ENCODE measurements around the gene CECR2.

The CECR2 gene

DNA sequence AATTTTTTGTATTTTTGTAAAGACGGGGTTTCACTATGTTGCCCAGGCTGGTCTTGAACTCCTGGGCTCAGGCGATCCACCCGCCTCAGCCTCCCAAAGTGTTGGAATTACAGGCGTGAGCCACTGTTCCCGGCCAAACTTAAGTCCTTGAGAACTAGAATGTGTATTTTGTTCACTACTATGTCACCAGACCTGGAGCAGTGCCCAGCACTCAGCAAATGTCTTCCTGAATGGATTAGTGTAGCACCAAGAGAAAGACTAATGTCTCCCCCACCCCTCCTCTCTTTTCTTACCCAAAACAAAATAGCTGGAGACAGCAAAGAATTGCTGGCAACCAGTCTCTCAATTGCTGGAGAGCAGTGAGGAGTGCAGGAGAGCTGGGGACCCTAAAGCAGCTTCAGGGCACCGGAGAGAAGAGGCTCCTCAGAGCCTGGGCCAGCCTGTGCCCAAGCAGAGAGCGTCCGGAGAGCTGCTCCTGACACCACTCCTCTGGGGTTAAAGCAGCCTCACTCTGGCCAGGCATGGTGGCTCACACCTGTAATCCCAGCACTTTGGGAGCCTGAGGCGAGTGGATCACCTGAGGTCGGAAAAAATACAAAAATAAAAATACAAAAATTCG is 209.0 kb downstream of the CECR2 start:
- no peak for DNase-seq

DNA sequence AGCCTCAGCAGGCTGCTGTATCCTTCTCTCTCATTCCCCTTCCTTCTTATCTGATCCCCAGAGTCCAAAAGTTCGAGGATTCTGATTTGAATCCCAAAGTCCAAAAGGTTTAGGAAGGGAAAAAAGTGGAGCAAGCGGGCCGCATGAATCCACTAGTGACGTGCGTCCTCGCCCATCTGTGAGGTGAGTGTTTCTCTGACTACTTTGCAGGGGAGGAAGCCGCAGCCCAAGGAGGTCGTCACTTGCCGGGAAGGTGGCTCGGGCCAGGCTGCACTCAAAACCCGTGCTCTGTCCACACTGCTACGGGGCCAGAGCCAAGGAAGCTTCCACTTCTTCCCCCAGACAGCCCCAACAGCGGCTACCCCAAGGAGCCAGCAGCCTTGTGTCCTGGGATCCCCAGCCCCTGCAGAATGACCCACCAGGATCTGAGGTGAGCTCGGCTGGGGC is 210.3 kb downstream of the CECR2 start:
- no peak for DNase-seq

DNA sequence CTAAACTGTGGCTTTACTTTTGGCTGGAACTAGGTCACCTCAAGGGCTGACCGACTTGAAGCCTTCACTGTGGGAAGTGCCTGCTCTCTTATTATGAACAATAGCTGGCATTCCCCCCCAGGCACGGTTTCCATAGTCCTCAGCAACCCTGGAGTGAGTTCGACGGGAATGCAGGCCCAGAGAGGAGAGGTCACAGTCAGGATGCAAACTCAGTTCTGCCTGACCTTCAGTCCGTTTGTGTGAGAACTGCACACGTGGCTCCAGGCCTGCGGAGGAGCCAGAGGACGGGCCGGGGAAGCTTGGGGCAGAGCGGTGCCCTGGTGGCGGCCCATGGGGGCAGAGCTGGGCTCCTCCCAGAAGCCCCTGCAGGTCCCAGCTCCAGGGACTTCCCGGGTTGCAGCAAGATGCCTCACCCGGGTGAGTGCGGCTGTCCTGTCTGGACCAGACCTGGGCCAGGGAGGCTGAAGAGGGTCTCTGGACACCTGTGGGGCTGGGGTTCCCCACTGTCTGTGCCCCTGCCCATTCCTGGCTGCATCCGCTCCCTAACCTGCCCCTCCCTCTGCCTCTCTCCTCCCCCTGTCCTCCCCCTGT is 211.3 kb downstream of the CECR2 start:
- DNase-seq: no peak

DNA sequence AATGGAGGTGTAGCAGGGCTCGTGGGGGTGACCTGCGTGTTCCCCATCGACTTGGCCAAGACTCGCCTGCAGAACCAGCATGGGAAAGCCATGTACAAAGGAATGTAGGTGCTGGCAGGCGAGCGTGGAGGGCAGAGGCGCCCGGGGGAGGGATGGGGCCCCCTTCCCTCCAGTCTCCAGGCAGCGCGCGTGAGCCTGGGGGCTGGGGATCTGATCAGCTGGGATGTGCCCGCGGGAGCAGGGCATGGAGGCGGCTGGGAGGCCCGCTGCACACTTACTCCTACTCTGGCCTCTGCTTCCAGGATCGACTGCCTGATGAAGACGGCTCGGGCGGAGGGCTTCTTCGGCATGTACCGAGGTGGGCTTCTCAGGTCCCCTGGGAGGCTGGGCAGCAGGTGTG is 211.8 kb downstream of the CECR2 start:
- DNase-seq: no peak

DNA sequence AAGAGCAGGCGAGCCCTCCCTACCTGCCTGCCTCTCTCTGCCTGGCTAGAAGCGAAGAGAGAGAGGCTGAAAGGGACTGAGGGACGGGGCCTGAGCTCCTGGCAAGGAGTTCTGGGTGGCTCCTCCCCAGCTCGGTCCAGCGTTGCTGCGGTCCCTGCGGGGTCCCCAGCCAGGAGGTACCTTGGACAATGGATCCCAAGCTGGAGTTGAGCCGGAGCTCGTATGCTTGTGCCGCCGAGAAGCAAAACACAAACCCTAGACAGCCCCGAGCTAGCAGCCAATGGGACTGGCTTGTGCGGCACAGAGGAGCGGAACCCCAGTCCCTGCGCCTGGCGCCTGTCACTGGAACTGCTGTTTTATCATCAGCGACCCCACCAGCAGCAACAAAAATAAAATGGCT is 212.4 kb downstream of the CECR2 start:
- no peak for DNase-seq

DNA sequence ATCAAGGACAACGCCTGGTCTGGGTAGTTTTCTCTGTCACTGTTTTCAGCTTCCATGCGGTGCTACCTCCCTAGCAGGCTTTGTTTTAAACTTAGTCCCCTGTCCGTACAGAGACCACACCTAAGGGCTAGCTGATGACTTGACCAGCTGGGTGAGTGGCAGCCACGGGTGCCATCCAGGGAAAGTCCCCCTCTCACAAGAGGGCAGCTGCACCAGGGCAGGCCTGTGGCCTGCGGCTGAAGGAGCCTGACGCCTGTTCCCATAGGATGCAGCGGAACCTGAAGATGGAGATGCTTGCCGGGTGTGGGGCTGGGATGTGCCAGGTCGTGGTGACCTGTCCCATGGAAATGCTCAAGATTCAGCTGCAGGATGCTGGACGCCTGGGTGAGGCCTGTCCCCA is 213.9 kb downstream of the CECR2 start:
- DNase-seq: no peak

DNA sequence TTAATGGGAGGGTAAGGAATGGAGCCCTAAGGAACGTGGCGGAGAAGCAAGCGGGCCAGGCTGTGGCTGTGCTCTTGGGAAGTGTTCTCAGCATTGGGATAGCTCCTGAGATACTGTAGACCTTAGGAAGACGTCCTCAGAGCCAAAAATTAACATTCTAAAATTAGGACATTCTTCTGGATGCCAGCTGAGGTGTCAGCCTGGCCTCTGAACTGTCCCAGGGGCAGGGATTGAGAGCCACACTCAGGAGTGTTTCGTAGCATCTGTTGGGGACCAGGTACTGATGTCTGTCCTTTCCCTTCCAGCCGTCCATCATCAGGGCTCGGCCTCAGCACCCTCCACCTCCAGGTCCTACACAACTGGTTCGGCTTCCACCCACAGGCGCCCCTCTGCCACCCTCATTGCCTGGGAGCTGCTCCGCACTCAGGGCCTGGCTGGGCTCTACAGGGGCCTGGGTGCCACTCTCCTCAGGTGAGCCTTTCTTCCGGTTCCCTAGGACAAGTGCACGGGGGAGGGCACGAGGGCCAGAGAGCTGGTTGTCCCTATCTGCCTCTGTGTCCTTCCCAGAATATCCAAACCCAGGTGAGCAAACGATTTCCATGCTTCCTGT is 217.7 kb downstream of the CECR2 start:
- DNase-seq: no peak

DNA sequence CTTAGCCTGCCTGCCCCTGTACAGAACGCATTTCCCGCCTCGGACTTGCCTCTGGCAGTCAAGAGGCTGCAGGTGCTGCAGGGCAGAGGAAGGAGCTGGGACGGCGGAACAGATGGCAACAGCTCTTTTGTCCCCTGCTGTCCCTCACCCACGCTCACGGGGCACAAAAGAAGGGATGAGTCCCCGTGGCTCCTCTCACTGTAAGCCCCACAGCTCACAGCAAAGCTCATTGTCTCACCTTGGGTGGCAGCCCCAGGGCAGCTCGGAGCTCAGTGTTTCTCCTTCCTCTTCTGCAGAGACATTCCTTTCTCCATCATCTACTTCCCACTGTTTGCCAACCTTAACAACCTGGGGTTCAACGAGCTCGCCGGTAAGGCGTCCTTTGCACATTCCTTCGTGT is 218.4 kb downstream of the CECR2 start:
- no peak for DNase-seq

DNA sequence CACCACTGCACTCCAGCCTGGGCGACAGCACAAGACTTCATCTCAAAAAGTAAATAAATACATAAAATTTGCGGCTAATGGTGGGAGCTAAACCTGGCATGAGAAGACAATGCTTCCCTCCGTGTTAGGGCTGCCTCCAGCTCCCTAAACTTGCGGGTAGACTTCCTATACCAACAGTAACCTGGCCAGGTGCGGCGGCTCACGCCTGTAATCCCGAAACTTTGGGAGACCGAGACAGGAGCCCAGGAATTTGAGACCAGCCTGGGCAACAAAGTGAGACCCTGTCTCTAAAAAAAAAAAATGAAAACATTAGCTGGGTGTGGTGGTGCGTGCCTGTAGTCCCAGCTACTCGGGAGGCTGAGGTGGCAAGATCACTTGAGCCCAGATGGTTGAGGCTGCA is 219.3 kb downstream of the CECR2 start:
- DNase-seq: no peak

DNA sequence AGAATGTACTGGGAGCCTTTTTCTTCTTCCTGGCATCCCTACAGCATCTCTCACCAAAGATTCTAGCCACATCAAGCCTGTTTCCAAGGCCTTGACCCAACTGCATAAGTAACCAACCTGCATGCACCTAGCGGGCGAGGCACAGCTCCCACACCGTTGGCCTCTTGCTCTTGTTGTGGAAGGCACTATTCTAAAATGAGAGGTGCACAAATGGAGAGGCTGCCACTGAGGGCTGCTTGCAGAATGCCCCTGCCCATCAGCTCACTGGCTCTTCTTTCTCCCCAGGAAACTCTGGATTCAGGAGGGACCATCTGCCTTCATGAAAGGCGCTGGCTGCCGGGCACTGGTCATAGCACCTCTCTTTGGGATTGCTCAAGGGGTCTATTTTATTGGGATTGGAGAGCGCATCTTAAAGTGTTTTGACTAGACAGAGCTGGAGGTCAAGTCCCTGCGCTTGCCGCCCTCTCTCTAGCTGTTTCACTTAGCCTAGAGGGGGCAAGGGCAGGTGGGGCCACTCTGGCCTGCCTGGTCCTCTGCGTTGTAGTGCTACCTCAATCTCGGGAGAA is 220.6 kb downstream of the CECR2 start:
- no peak for DNase-seq

DNA sequence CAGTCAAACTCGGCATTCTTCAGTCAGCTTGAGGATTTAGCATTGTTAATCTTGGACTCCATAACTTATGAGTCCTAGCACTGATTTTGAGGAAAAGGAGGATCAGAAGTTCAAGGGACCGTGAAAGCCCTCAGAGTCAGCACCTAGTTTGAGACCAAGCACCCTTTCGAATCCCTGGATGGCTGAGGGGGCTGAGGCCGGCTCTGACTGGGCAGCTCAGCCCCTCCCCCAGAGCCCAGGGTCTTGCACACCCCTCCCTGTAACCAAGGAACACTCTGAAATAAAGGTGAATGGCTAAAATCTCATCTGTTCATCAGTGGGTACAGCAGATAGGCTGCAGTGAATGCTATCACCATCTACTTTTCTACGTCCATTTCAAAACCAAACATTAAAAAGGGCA is 221.3 kb downstream of the CECR2 start:
- no peak for DNase-seq

DNA sequence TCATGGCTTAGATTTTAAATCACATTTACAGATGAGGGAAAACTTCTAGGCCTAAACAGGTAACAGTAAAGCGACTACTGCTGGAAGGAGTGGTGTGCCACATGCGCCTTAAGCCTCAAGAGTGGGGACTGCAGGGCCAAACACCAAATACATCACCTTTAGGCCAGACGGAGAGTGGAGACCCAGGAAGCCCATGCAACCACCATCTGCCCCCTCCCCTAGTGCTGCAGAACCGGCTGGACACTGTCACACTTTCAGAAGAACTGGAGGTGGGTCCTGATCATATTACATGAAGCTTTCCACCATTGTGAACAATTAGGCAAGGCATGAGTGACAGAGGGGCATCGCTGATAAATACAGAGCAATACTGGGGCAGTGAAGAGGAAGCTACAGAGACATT is 222.9 kb downstream of the CECR2 start:
- no peak for DNase-seq

DNA sequence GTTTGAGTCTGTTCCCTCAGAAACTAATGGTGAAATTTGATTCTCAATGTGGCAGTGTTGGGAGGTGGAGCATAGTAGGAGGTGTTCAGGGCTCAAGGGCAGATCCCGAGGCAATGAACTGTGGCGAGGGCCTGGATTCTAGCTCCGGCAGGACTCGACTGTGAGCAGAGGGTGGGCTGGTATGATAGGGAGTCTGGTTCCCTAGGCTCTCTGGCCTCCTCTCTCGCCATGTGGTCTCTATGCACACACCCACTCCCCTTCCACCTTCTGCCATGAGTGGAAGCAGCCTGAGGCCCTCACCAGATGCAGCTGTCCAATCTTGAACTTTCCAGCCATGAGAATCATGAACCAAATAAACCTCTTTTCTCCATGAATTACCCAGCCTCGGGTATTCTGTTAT is 227.0 kb downstream of the CECR2 start:
- DNase-seq: no peak

DNA sequence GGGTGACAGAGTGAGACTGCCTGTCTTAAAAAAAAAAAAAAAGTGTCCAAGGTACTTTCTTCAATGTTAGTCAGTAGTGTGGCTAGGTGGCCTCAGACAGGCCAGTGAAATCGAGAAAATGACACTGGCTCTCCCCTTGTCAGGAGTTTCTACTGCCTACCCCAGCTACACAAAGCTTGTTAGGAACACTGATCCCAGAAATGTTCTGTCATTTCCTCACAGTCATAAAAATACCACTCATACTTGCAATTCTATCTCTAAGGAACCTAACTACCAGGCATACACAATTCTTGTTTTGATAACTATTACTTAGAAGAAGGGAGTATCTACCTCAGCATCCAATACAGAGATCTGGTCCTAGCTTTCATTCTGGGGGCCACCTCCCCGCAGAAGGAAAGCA is 228.0 kb downstream of the CECR2 start:
- DNase-seq: no peak

DNA sequence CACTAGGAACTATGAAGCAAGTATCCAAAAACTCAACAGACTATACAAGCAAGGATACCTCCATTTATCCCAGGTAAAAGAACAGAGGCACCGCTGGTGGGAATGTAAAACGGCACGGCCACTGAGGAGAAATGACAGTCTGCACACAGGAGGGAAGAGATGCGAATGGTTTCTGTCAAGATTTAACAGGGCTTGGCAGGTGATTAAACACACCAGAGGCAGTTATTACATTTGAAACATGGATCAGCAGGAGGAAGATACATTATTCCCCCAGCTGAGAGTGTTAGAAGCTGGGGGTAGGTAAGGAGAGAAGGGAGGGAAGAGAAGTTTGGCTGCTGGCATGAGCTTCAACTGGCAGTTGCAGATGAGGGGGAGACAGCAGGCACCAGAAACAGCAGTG is 229.1 kb downstream of the CECR2 start:
- DNase-seq: no peak

DNA sequence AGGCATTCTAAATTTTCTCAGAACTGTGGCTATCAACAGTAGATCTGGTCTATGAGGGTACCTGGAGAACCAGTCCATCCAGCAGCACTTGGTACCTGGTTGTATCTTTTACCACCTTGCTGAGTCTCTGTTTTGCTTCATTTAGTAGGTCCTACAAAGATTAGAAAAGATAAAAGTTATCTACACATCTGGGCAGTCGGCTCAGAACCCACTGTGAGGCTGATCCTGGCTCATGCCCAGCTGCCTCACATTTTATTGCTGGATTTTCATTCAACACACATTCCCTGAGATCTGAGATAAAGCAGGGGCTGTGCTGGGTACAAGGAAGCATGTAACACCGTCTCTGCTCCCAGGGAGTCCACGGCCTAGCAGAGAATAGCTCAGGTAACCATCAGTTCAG is 231.8 kb downstream of the CECR2 start:
- no peak for DNase-seq

DNA sequence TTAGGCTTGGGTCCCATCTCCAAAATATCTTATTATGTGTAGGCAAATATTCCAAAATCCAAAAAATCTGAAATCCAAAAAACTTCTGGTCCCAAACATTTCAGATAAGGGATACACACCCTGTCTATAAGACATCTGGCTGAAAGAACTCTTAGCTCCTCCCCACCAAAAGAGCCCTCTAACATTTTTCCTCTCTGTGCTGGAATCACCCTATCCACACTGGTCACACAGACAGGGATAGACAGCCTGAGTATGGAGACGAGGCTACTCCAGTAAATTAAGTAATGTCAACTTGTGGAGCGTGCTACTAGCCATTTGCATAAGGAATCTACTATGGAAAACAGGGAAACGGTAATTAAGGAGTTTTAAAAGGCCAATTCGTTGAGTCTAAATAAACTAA is 234.4 kb downstream of the CECR2 start:
- no peak for DNase-seq

DNA sequence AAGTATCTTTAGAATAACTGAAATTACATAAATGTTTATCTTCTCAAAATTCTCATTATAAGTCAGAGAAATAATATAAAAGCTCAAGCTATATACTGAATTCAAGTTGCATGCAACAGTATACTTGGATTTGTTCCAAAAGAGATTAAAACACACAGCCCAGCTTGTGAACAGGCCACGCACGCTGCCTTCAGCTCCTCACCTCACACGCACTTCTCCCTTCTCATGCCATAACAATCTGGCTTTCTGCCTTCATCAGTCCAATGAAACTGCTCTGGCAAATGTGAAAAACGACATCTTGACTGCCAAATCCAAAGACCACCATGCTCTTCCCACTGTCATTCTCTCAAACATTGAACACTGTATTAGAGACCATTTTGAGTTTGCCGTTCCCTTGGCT is 237.2 kb downstream of the CECR2 start:
- DNase-seq: no peak

Data from NCI-H1048 (cell line).